Measurements from ENCODE around the gene SLC35G6. TPM values are rescaled to one million over a fixed set of nuclear protein-coding genes. Genes with fewer than 3 reads are reported as not detected.

SLC35G6 gene
- total RNA-seq, 4 donors from 2014 or later = not detected

DNA sequence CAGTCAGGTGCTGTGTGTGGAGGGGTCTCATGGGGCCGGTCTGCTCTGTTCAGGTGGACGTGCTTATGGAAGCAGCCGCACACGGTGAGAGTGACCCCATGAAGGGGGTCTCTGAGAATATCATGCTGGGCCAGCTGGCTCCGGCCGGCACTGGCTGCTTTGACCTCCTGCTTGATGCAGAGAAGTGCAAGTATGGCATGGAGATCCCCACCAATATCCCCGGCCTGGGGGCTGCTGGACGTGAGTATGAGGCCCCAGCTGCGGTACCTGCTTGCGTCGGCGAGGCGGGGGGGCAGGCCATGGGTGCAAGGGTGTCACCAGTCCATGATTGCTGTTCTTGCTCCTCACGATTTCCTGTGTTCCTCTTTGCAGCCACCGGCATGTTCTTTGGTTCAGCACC is 30.9 kb downstream of the SLC35G6 start:
- no peak for ATAC-seq (ENCODE audit: low FRiP score)
- no peak for DNase-seq (ENCODE audit: low spot score)
- TF ChIP-seq, protein P1, sequence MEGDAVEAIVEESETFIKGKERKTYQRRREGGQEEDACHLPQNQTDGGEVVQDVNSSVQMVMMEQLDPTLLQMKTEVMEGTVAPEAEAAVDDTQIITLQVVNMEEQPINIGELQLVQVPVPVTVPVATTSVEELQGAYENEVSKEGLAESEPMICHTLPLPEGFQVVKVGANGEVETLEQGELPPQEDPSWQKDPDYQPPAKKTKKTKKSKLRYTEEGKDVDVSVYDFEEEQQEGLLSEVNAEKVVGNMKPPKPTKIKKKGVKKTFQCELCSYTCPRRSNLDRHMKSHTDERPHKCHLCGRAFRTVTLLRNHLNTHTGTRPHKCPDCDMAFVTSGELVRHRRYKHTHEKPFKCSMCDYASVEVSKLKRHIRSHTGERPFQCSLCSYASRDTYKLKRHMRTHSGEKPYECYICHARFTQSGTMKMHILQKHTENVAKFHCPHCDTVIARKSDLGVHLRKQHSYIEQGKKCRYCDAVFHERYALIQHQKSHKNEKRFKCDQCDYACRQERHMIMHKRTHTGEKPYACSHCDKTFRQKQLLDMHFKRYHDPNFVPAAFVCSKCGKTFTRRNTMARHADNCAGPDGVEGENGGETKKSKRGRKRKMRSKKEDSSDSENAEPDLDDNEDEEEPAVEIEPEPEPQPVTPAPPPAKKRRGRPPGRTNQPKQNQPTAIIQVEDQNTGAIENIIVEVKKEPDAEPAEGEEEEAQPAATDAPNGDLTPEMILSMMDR (IDR thresholded peaks at IDR 0.05) = no peak

DNA sequence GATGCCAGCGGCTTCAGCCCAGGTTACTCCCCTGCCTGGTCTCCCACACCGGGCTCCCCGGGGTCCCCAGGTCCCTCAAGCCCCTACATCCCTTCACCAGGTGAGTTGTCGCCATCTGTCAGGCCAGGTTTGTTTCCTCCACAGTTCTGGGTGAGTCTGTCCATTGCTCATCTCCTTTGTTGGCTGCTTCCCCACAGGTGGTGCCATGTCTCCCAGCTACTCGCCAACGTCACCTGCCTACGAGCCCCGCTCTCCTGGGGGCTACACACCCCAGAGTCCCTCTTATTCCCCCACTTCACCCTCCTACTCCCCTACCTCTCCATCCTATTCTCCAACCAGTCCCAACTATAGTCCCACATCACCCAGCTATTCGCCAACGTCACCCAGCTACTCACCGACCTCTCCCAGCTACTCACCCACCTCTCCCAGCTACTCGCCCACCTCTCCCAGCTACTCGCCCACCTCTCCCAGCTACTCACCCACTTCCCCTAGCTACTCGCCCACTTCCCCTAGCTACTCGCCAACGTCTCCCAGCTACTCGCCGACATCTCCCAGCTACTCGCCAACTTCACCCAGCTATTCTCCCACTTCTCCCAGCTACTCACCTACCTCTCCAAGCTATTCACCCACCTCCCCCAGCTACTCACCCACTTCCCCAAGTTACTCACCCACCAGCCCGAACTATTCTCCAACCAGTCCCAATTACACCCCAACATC is 31.7 kb downstream of the SLC35G6 start:
- TF ChIP-seq, protein P1 (IDR thresholded peaks at IDR 0.05) = no peak
- DNase-seq (ENCODE audit: low spot score) (no peak), ATAC-seq (ENCODE audit: low FRiP score) (no peak)

DNA sequence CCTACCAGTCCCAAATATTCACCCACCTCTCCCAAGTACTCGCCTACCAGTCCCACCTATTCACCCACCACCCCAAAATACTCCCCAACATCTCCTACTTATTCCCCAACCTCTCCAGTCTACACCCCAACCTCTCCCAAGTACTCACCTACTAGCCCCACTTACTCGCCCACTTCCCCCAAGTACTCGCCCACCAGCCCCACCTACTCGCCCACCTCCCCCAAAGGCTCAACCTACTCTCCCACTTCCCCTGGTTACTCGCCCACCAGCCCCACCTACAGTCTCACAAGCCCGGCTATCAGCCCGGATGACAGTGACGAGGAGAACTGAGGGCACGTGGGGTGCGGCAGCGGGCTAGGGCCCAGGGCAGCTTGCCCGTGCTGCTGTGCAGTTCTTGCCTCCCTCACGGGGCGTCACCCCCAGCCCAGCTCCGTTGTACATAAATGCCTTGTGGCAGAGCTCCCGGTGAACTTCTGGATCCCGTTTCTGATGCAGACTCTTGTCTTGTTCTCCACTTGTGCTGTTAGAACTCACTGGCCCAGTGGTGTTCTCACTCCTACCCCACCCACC is 32.7 kb downstream of the SLC35G6 start:
- ATAC-seq (ENCODE audit: low FRiP score) (peak; percentile 29), DNase-seq (ENCODE audit: low spot score) (no peak)
- TF ChIP-seq, protein P1 (IDR thresholded peaks at IDR 0.05) = no peak

DNA sequence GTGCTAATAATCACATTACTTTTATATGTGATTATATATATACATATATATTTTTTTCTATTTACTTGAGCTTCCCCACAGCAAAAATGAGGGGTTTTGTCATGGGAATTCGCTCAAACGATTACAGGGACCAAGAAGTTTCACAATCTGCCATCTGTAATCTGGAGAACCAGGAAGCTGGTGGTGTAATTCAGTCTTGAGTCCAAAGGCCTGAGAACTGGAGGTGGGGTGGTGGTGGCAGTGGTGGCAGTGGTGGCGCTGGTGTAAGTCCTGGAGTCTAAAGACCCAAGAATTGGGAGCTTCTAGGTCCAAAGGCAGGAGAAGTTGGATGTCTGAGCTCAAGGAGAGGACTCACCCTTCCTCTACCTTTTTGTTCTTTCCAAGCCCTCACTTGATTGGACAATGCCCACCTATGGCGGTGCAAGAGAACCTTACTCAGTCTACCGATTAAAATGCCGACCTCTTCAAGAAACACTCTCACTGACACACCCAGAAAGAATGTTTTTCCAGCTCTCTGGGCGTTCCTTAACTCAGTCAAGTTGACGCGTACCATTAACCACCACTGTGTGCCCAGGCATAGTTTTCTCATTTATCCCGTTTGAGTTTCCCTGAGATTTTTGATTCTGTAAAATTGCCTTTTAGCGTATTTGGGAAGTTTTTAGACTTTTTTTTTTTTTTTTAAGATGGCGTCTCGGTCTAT is 34.8 kb downstream of the SLC35G6 start:
- DNase-seq (ENCODE audit: low spot score) (no peak), ATAC-seq (ENCODE audit: low FRiP score) (no peak)
- TF ChIP-seq, protein P1 (IDR thresholded peaks at IDR 0.05) = no peak

DNA sequence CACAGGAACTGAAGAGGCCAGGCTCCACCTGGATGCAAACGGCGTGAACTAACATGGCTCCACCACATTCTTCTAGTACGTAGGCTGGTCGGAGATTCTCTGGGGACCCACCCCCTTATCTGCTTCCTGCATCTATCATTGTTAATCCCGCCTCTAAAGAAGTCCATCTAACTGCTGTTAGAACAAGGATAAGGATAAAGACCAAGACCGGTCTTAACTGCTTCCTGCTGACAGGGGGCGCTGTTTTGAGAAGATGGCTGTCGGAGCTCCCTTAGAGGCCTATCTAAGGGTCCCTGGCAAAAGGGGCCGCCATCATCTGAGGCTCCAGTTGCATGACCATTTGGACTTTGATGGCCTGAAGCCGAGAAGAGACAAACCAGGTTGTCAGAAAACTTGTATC is 41.8 kb downstream of the SLC35G6 start:
- TF ChIP-seq, protein P1 (IDR thresholded peaks at IDR 0.05) = no peak
- DNase-seq (ENCODE audit: low spot score) (no peak), ATAC-seq (ENCODE audit: low FRiP score) (no peak)

DNA sequence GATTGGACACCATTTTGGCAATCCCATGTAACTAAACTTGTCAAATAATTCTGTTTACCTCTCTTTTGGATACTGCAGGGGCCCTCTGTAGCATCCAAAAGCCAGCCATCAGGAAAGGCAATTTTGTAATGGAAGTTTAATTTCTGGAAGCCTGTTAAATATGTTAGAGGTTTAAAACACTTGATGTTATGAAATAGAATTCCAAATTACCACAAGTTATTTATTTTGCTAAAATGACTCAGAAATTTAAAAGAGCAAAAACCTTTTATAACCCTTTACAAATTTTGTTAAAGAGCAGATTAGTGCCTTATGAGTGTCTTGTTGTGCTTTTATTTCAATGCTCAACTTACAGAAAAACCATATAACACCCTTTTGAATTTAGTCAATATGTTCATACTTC is 47.6 kb downstream of the SLC35G6 start:
- no peak for ATAC-seq (ENCODE audit: low FRiP score)
- DNase-seq (ENCODE audit: low spot score) = no peak
- TF ChIP-seq, protein P1 (IDR thresholded peaks at IDR 0.05) = no peak

All from omental fat pad (tissue), 4 donors.